SK-N-SH treated with all-trans-retinoic acid at 6 μM for 48 hours (cell line): ENCODE results near the gene ZAR1L.
"Not testable (repeated sequence)": the region's sequence is repeated elsewhere in the genome, so short reads cannot be mapped to it uniquely, and the experiment has no call there.

Experiments used
- ATAC-seq: fragments of 200-7000 bp; cut with Tn5 transposase; 3 replicates; pipeline ENCODE4 v1.9.1; 2020; ENCODE audit warnings: mild to moderate bottlenecking, moderate library complexity
- ARNTL ChIP-seq: fragments of 450-650 bp; formaldehyde crosslinking; IDR thresholded peaks from 2 replicates; pipeline ENCODE4 v1.5.0; 2020; ENCODE audit warnings: low read depth, mild to moderate bottlenecking, moderate library complexity, borderline replicate concordance
- BACH2 ChIP-seq: fragments of 250-450 bp; sonication (Bioruptor Pico); IDR thresholded peaks from 2 replicates; pipeline ENCODE4 v1.9.0; 2021; ENCODE audit warnings: mild to moderate bottlenecking, borderline replicate concordance
- CREB5 ChIP-seq: fragments of 250-450 bp; sonication (Bioruptor Pico); IDR thresholded peaks from 2 replicates; pipeline ENCODE4 v1.5.1; 2020; ENCODE audit warnings: low read depth, mild to moderate bottlenecking, moderate library complexity
- CSDC2 ChIP-seq: fragments of 250-450 bp; sonication (Bioruptor Pico); IDR thresholded peaks from 2 replicates; pipeline ENCODE4 v1.5.0; 2020; ENCODE audit warnings: mild to moderate bottlenecking, moderate library complexity
- GLIS3 ChIP-seq: fragments of 250-450 bp; sonication (Bioruptor Pico); IDR thresholded peaks from 2 replicates; pipeline ENCODE4 v1.5.0; 2020; ENCODE audit warnings: mild to moderate bottlenecking, moderate library complexity
- ISL1 ChIP-seq: fragments of 250-450 bp; sonication (Bioruptor Pico); IDR thresholded peaks from 2 replicates; pipeline ENCODE4 v2.1.2; 2022; ENCODE audit warnings: mild to moderate bottlenecking, moderate library complexity
- OSR1 ChIP-seq: fragments of 250-450 bp; sonication (Bioruptor Pico); IDR thresholded peaks from 2 replicates; pipeline ENCODE4 v1.8.0; 2022; ENCODE audit warnings: moderate library complexity, mild to moderate bottlenecking, inconsistent platforms
- PATZ1 ChIP-seq: fragments of 250-450 bp; sonication (Bioruptor Pico); IDR thresholded peaks from 2 replicates; pipeline ENCODE4 v1.8.0; 2020; ENCODE audit warnings: mild to moderate bottlenecking, moderate library complexity, borderline replicate concordance
- POU6F1 ChIP-seq: fragments of 250-450 bp; sonication (Bioruptor Pico); IDR thresholded peaks from 2 replicates; pipeline ENCODE4 v1.8.0; 2021; ENCODE audit warnings: low read depth, mild to moderate bottlenecking, moderate library complexity, borderline replicate concordance
- PPARA ChIP-seq: fragments of 250-450 bp; sonication (Bioruptor Pico); IDR thresholded peaks from 2 replicates; pipeline ENCODE4 v1.5.0; 2020; ENCODE audit warnings: mild to moderate bottlenecking, borderline replicate concordance
- RARB ChIP-seq: fragments of 250-450 bp; sonication (Bioruptor Pico); IDR thresholded peaks from 2 replicates; pipeline ENCODE4 v1.8.0; 2021; ENCODE audit warnings: mild to moderate bottlenecking, moderate library complexity
- SNAI2 ChIP-seq: fragments of 250-450 bp; sonication (Bioruptor Pico); IDR thresholded peaks from 2 replicates; pipeline ENCODE4 v1.5.0; 2020; ENCODE audit warnings: mild to moderate bottlenecking, moderate library complexity
- TCF4 ChIP-seq: fragments of 250-450 bp; sonication (Bioruptor Pico); IDR thresholded peaks from 2 replicates; pipeline ENCODE4 v1.8.0; 2021; ENCODE audit warnings: mild to moderate bottlenecking, moderate library complexity, borderline replicate concordance
- TOX ChIP-seq: fragments of 250-450 bp; sonication (Bioruptor Pico); IDR thresholded peaks from 2 replicates; pipeline ENCODE4 v1.8.0; 2021; ENCODE audit warnings: mild to moderate bottlenecking, moderate library complexity, borderline replicate concordance
- TSHZ2 ChIP-seq: fragments of 250-450 bp; sonication (Bioruptor Pico); IDR thresholded peaks from 2 replicates; pipeline ENCODE4 v1.5.0; 2020; ENCODE audit warnings: mild to moderate bottlenecking, moderate library complexity
- ZC3H10 ChIP-seq: fragments of 250-450 bp; sonication (Bioruptor Pico); IDR thresholded peaks from 2 replicates; pipeline ENCODE4 v1.5.1; 2021; ENCODE audit warnings: mild to moderate bottlenecking, moderate library complexity
- ZFP3 ChIP-seq: fragments of 250-450 bp; sonication (Bioruptor Pico); IDR thresholded peaks from 2 replicates; pipeline ENCODE4 v1.5.0; 2020; ENCODE audit warnings: mild to moderate bottlenecking, moderate library complexity
- ZNF565 ChIP-seq: fragments of 450-650 bp; formaldehyde crosslinking; conservative IDR thresholded peaks from 2 replicates; pipeline ENCODE4 v1.5.0; 2020; ENCODE audit warnings: low read depth, mild to moderate bottlenecking, moderate library complexity
- ZNF70 ChIP-seq: fragments of 450-650 bp; formaldehyde crosslinking; IDR thresholded peaks from 2 replicates; pipeline ENCODE4 v1.5.0; 2020; ENCODE audit warnings: mild to moderate bottlenecking, moderate library complexity
- ZNF8 ChIP-seq: fragments of 450-650 bp; formaldehyde crosslinking; IDR thresholded peaks from 2 replicates; pipeline ENCODE4 v1.5.0; 2020; ENCODE audit warnings: mild to moderate bottlenecking, moderate library complexity
- TF ChIP-seq, protein P1 (sequence below): fragments of 250-450 bp; sonication (Bioruptor Pico); IDR thresholded peaks from 2 replicates; pipeline ENCODE4 v1.5.1; 2021; ENCODE audit warnings: mild to moderate bottlenecking, moderate library complexity

Gene ZAR1L, protein sequence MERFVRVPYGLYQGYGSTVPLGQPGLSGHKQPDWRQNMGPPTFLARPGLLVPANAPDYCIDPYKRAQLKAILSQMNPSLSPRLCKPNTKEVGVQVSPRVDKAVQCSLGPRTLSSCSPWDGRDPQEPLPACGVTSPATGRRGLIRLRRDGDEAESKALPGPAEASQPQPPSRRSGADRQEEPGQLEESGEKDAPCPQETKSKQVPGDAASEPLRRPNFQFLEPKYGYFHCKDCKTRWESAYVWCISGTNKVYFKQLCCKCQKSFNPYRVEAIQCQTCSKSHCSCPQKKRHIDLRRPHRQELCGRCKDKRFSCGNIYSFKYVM

GRCh38 chr13:32315238-32316027 is at the start of gene ZAR1L, which contains the start of gene BRCA2:
ZAR1L (minus strand) TSS chr13:32315363; CDS start chr13:32311925, 3,438 bp downstream.
BRCA2 (plus strand) TSS chr13:32315508; CDS start chr13:32316461, 953 bp downstream.
- ATAC-seq, result peak; percentile 98
- TF ChIP-seq ZFP3 (CRISPR knock-in tag) (0 out of 2 replicates have a peak, but pooled peaks have one; percentile 51), PPARA (CRISPR knock-in tag) (no peak)

GRCh38 chr13:32362574-32362973 is 47.4 kb upstream of the ZAR1L start:
- no peak for ATAC-seq
- no peak for TF ChIP-seq ZFP3 (CRISPR knock-in tag)
- no peak for TF ChIP-seq GLIS3 (CRISPR knock-in tag)
- no peak for TF ChIP-seq ISL1 (CRISPR knock-in tag)
- TF ChIP-seq POU6F1 (CRISPR knock-in tag), result no peak
- no peak for TF ChIP-seq SNAI2
- TF ChIP-seq CREB5, result no peak
- no peak for TF ChIP-seq ZNF8 (CRISPR knock-in tag)
- no peak for TF ChIP-seq ZNF565 (CRISPR knock-in tag)
- no peak for TF ChIP-seq RARB (CRISPR knock-in tag)
- no peak for TF ChIP-seq OSR1
- no peak for TF ChIP-seq PPARA (CRISPR knock-in tag)
- TF ChIP-seq ZC3H10, result no peak
- TF ChIP-seq ZNF70 (CRISPR knock-in tag), result no peak

GRCh38 chr13:32355935-32356334 is 40.8 kb upstream of the ZAR1L start:
- not testable (repeated sequence) for ATAC-seq

DNA sequence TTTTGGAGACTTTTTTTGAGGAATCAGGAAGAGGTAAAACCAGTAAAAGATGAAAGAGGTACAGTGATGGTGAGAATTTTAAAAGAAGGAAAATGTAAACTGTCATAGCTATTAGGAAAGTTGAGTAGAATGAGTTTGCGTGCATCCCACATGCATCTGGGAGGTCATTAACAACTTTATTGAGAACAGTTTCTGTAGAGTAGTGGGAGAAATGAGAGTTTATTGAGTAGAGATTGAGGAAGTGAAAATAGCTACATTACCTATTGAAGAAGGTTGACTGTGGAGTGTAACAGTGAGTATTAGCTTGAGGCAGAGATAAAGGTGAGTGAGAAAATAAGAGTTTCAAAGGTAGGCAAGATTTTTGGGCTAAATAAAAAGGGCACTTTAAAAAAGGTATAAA is 38.9 kb upstream of the ZAR1L start:
- TF ChIP-seq TCF4 (CRISPR knock-in tag), result no peak
- TF ChIP-seq ARNTL (CRISPR knock-in tag), result no peak
- no peak for TF ChIP-seq BACH2 (CRISPR knock-in tag)
- TF ChIP-seq POU6F1 (CRISPR knock-in tag), result no peak
- no peak for TF ChIP-seq TOX
- no peak for TF ChIP-seq CSDC2 (CRISPR knock-in tag)
- no peak for TF ChIP-seq PATZ1 (CRISPR knock-in tag)
- no peak for TF ChIP-seq CREB5
- no peak for TF ChIP-seq TSHZ2 (CRISPR knock-in tag)
- TF ChIP-seq OSR1, result no peak
- no peak for TF ChIP-seq GLIS3 (CRISPR knock-in tag)
- TF ChIP-seq, protein P1, sequence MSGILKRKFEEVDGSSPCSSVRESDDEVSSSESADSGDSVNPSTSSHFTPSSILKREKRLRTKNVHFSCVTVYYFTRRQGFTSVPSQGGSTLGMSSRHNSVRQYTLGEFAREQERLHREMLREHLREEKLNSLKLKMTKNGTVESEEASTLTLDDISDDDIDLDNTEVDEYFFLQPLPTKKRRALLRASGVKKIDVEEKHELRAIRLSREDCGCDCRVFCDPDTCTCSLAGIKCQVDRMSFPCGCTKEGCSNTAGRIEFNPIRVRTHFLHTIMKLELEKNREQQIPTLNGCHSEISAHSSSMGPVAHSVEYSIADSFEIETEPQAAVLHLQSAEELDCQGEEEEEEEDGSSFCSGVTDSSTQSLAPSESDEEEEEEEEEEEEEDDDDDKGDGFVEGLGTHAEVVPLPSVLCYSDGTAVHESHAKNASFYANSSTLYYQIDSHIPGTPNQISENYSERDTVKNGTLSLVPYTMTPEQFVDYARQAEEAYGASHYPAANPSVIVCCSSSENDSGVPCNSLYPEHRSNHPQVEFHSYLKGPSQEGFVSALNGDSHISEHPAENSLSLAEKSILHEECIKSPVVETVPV (CRISPR knock-in tag), result no peak
- TF ChIP-seq, all 23 proteins: peak for 0
- ATAC-seq, result no peak

- ATAC-seq, result not testable (repeated sequence)
These were observed 35.8 kb upstream of the ZAR1L start for GRCh38 chr13:32350839-32351441.
